Osteocyte (in vitro differentiated cells): ENCODE results near the gene KCNJ12. TPM values are rescaled to one million over a fixed set of nuclear protein-coding genes. Genes with fewer than 3 reads are reported as not detected.

Experiments
- DNase-seq: peaks from one replicate; pipeline ENCODE4 v3.0.0; 2021; ENCODE audit warnings: mixed read lengths; ENCODE audit not compliant: unreplicated experiment; ENCODE audit errors: extremely low spot score
- H3K27ac Mint-ChIP-seq: one replicate; pipeline ENCODE4 v1.8.0; 2021; ENCODE audit warnings: mild to moderate bottlenecking, mixed read lengths; ENCODE audit not compliant: unreplicated experiment
- H3K27me3 Mint-ChIP-seq: one replicate; pipeline ENCODE4 v1.8.0; 2021; ENCODE audit warnings: mixed read lengths; ENCODE audit not compliant: unreplicated experiment
- H3K36me3 Mint-ChIP-seq: one replicate; pipeline ENCODE4 v1.8.0; 2021; ENCODE audit warnings: mixed read lengths; ENCODE audit not compliant: unreplicated experiment
- H3K4me1 Mint-ChIP-seq: one replicate; pipeline ENCODE4 v1.8.0; 2021; ENCODE audit warnings: mixed read lengths; ENCODE audit not compliant: unreplicated experiment
- H3K4me3 Mint-ChIP-seq: one replicate; pipeline ENCODE4 v1.8.0; 2021; ENCODE audit warnings: mild to moderate bottlenecking, moderate library complexity, mixed read lengths; ENCODE audit not compliant: unreplicated experiment
- H3K9me3 Mint-ChIP-seq: one replicate; pipeline ENCODE4 v1.8.0; 2021; ENCODE audit warnings: mixed read lengths; ENCODE audit not compliant: unreplicated experiment
- CTCF ChIP-seq: fragments of 200-600 bp; sonication (generic); IDR thresholded peaks from 2 replicates; pipeline ENCODE4 v1.5.0; 2021; ENCODE audit warnings: antibody characterized with exemption, mild to moderate bottlenecking, moderate library complexity
- total RNA-seq: library from RNA; stranded (reverse); gene quantifications from 2 replicates; pipeline ENCODE4 v1.2.1, GENCODE V29; 2021

KCNJ12 gene
- total RNA-seq, 1 donor from 2014 or later: 2.3 TPM

GRCh38 chr17:21352981-21353265 is 23.2 kb upstream of the KCNJ12 start:
- no peaks in the 10 kb centered on the region for H3K9me3 Mint-ChIP-seq
- no peak for TF ChIP-seq CTCF
- H3K27ac Mint-ChIP-seq: no peak overlapping the region
- H3K4me1 Mint-ChIP-seq: peaks cover 4% of the 10 kb centered on the region
- H3K27me3 Mint-ChIP-seq: no peaks in the 10 kb centered on the region
- DNase-seq: no peak
- no peak overlapping the region for H3K4me3 Mint-ChIP-seq
- no peaks in the 10 kb centered on the region for H3K36me3 Mint-ChIP-seq

GRCh38 chr17:21353326-21354010 is 22.7 kb upstream of the KCNJ12 start:
- DNase-seq: no peak
- H3K36me3 Mint-ChIP-seq: no peaks in the 10 kb centered on the region
- H3K9me3 Mint-ChIP-seq: no peaks in the 10 kb centered on the region
- H3K4me1 Mint-ChIP-seq: peaks cover 5% of the 10 kb centered on the region
- H3K4me3 Mint-ChIP-seq: no peak overlapping the region
- TF ChIP-seq CTCF: no peak
- H3K27me3 Mint-ChIP-seq: no peaks in the 10 kb centered on the region
- no peak overlapping the region for H3K27ac Mint-ChIP-seq

GRCh38 chr17:21354796-21355385 is 21.3 kb upstream of the KCNJ12 start:
- no peak overlapping the region for H3K4me3 Mint-ChIP-seq
- no peaks in the 10 kb centered on the region for H3K36me3 Mint-ChIP-seq
- no peaks in the 10 kb centered on the region for H3K9me3 Mint-ChIP-seq
- no peak for TF ChIP-seq CTCF
- no peak overlapping the region for H3K27ac Mint-ChIP-seq
- no peak for DNase-seq
- no peaks in the 10 kb centered on the region for H3K27me3 Mint-ChIP-seq
- peaks cover 12% of the 10 kb centered on the region for H3K4me1 Mint-ChIP-seq

- H3K27ac Mint-ChIP-seq: no peak overlapping the region
- H3K4me1 Mint-ChIP-seq: peaks cover 15% of the 10 kb centered on the region
- no peak overlapping the region for H3K4me3 Mint-ChIP-seq
- no peak for DNase-seq
- no peaks in the 10 kb centered on the region for H3K9me3 Mint-ChIP-seq
- H3K27me3 Mint-ChIP-seq: no peaks in the 10 kb centered on the region
- H3K36me3 Mint-ChIP-seq: no peaks in the 10 kb centered on the region
- TF ChIP-seq CTCF: no peak
Measured at GRCh38 chr17:21355586-21355985, 20.6 kb upstream of the KCNJ12 start.

GRCh38 chr17:21356537-21357127 is 19.5 kb upstream of the KCNJ12 start:
- DNase-seq: no peak
- no peaks in the 10 kb centered on the region for H3K36me3 Mint-ChIP-seq
- TF ChIP-seq CTCF: no peak
- no peaks in the 10 kb centered on the region for H3K27me3 Mint-ChIP-seq
- peaks cover 15% of the 10 kb centered on the region for H3K4me1 Mint-ChIP-seq
- H3K9me3 Mint-ChIP-seq: no peaks in the 10 kb centered on the region
- H3K27ac Mint-ChIP-seq: no peak overlapping the region
- no peak overlapping the region for H3K4me3 Mint-ChIP-seq
